ENCODE data around the gene ZNF521. TPM values are rescaled to one million over a fixed set of nuclear protein-coding genes. Genes with fewer than 3 reads are reported as not detected.

The ZNF521 gene
- total RNA-seq, 1 experiment from 2014 or later, result 0.04 TPM

DNA sequence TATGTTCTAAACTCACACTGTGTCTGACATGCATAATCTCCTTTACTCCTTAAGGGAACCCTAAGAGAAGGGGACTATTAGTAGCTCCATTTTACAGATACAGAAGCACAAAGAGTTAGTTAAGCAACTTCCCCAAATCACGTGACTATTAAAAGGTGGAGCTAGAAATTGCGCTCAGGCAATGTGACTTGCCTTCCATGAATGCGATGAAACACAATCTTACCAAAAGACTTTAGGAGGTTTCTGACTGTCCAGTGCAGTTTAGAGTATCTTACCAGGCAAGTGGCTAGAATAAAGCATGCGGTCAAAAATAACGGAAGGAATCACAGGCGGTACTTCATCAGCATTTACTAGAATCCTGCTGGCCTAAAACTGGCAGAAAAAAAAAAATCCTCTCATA, 70.4 kb downstream of the ZNF521 start:
- Histone ChIP-seq H2AFZ (ENCODE audit: low read length) (no peak overlapping the region), H3K27ac (ENCODE audit: low read length) (no peak overlapping the region), H3K4me2 (ENCODE audit: low read length) (no peak overlapping the region), H3K9ac (ENCODE audit: low read length) (no peak overlapping the region), H3F3A (ENCODE audit: low read length, unreplicated experiment) (no peaks in the 10 kb centered on the region), H3K27me3 (ENCODE audit: low read length) (no peaks in the 10 kb centered on the region), H3K9me2 (replicated peaks; ENCODE audit: low read length) (no peaks in the 10 kb centered on the region), H3K79me2 (ENCODE audit: low read length) (no peaks in the 10 kb centered on the region), H3K4me1 (ENCODE audit: insufficient read depth, low read length) (no peaks in the 10 kb centered on the region), H3K9me3 (ENCODE audit: low read length) (no peaks in the 10 kb centered on the region), H3K4me3 (ENCODE audit: low read length) (no peak overlapping the region), H4K20me1 (ENCODE audit: low read length) (no peaks in the 10 kb centered on the region), H3K36me3 (ENCODE audit: low read depth, low read length) (no peaks in the 10 kb centered on the region)
- CTCF ChIA-PET, result no interaction called here
- no peak for DNase-seq
- no peak for TF ChIP-seq CTCF (conservative IDR thresholded peaks at IDR 0.05; ENCODE audit: low read depth, low read length)
- TF ChIP-seq EZH2phosphoT487 (IDR thresholded peaks at IDR 0.05; ENCODE audit: borderline replicate concordance, low read length), result no peak
- no peak for TF ChIP-seq EZH2 (IDR thresholded peaks at IDR 0.05; ENCODE audit: low read length, unreplicated experiment)
- POLR2A ChIA-PET (ENCODE audit: unreplicated experiment), result no interaction called here
- intact Hi-C loops (cut with micrococcal nuclease), result no loop called here
- BruUV-seq (replicated peaks), result no TSS peak
- no peak for ATAC-seq

GRCh38 chr18:25279961-25280360, 72.0 kb downstream of the ZNF521 start:
- no peak for ATAC-seq
- ChIA-PET POLR2A (ENCODE audit: unreplicated experiment) (no interaction called here), CTCF (no interaction called here)
- Histone ChIP-seq H3K9me2 (replicated peaks; ENCODE audit: low read length) (no peaks in the 10 kb centered on the region), H3K4me3 (ENCODE audit: low read length) (no peak overlapping the region), H3F3A (ENCODE audit: low read length, unreplicated experiment) (no peaks in the 10 kb centered on the region), H3K27me3 (ENCODE audit: low read length) (no peaks in the 10 kb centered on the region), H3K9ac (ENCODE audit: low read length) (no peak overlapping the region), H3K4me1 (ENCODE audit: insufficient read depth, low read length) (no peaks in the 10 kb centered on the region), H2AFZ (ENCODE audit: low read length) (no peak overlapping the region), H3K4me2 (ENCODE audit: low read length) (no peak overlapping the region), H4K20me1 (ENCODE audit: low read length) (no peaks in the 10 kb centered on the region), H3K27ac (ENCODE audit: low read length) (no peak overlapping the region), H3K9me3 (ENCODE audit: low read length) (no peaks in the 10 kb centered on the region), H3K79me2 (ENCODE audit: low read length) (no peaks in the 10 kb centered on the region), H3K36me3 (ENCODE audit: low read depth, low read length) (no peaks in the 10 kb centered on the region)
- DNase-seq, result no peak
- no TSS peak for BruUV-seq (replicated peaks)
- intact Hi-C loops (cut with micrococcal nuclease), result no loop called here
- no peak for TF ChIP-seq EZH2phosphoT487 (IDR thresholded peaks at IDR 0.05; ENCODE audit: borderline replicate concordance, low read length)
- no peak for TF ChIP-seq EZH2 (IDR thresholded peaks at IDR 0.05; ENCODE audit: low read length, unreplicated experiment)
- TF ChIP-seq CTCF (conservative IDR thresholded peaks at IDR 0.05; ENCODE audit: low read depth, low read length), result no peak

DNA sequence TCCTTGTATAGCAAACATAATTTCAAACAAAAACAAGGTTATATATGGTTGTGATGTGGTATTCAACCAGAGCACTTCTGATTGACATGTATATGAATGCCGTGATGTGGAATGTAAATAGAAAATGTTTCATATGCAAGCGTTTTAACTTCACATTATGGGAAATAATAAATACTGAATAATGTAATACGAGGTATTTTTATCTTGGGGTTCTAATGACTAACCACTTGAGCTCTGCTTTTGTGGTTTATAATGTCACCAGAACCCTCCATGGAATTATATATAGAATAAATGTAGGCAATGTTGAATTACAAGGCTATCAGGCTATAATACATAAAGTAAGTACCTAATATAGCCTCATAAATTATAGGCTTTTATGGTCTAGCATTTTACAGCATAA, 72.4 kb downstream of the ZNF521 start:
- intact Hi-C loops (cut with micrococcal nuclease), result no loop called here

More for the DNA sequence above, 72.4 kb downstream of the ZNF521 start:
- H4K20me1 ChIP-seq (ENCODE audit: low read length), result no peaks in the 10 kb centered on the region
- no peaks in the 10 kb centered on the region for H3F3A ChIP-seq (ENCODE audit: low read length, unreplicated experiment)
- H3K27ac ChIP-seq (ENCODE audit: low read length), result no peak overlapping the region
- no peaks in the 10 kb centered on the region for H3K9me2 ChIP-seq (replicated peaks; ENCODE audit: low read length)
- no peaks in the 10 kb centered on the region for H3K36me3 ChIP-seq (ENCODE audit: low read depth, low read length)
- no peak overlapping the region for H3K4me2 ChIP-seq (ENCODE audit: low read length)
- H3K9ac ChIP-seq (ENCODE audit: low read length), result no peak overlapping the region
- no peaks in the 10 kb centered on the region for H3K9me3 ChIP-seq (ENCODE audit: low read length)
- TF ChIP-seq CTCF (conservative IDR thresholded peaks at IDR 0.05; ENCODE audit: low read depth, low read length) (no peak), EZH2 (IDR thresholded peaks at IDR 0.05; ENCODE audit: low read length, unreplicated experiment) (no peak), EZH2phosphoT487 (IDR thresholded peaks at IDR 0.05; ENCODE audit: borderline replicate concordance, low read length) (no peak)
- H3K4me3 ChIP-seq (ENCODE audit: low read length), result no peak overlapping the region
- peak; percentile 14 for DNase-seq
- POLR2A ChIA-PET (ENCODE audit: unreplicated experiment), result no interaction called here
- H3K27me3 ChIP-seq (ENCODE audit: low read length), result no peaks in the 10 kb centered on the region
- H2AFZ ChIP-seq (ENCODE audit: low read length), result no peak overlapping the region
- CTCF ChIA-PET, result no interaction called here
- ATAC-seq, result no peak
- no TSS peak for BruUV-seq (replicated peaks)
- no peaks in the 10 kb centered on the region for H3K4me1 ChIP-seq (ENCODE audit: insufficient read depth, low read length)
- no peaks in the 10 kb centered on the region for H3K79me2 ChIP-seq (ENCODE audit: low read length)
